GM12892 (cell line): ENCODE data around the gene NBEA.

Source experiments
- POLR2A ChIP-seq: IDR thresholded peaks from 2 replicates; pipeline ENCODE4 v1.6.1; 2011; ENCODE audit warnings: low read depth, low read length, control low read depth
- POLR2AphosphoS5 ChIP-seq: IDR thresholded peaks from 2 replicates; pipeline ENCODE4 v1.6.1; 2011; ENCODE audit warnings: low read depth, low read length, control low read depth
- TAF1 ChIP-seq: IDR thresholded peaks from 2 replicates; pipeline ENCODE4 v1.6.1; 2011; ENCODE audit warnings: low read depth, mild to moderate bottlenecking, control low read depth, low read length, borderline replicate concordance

- TF ChIP-seq POLR2AphosphoS5: no peak
- TF ChIP-seq TAF1: no peak
- no peak for TF ChIP-seq POLR2A
These were observed 688.6 kb downstream of the NBEA start for GRCh38 chr13:35630551-35631275.
